ENCODE data around the gene PHETA1. TPM values are rescaled to one million over a fixed set of nuclear protein-coding genes. Genes with fewer than 3 reads are reported as not detected.

PHETA1 gene
- total RNA-seq, 1 donor from 2014 or later, result 20.5 TPM

GRCh38 chr12:111394480-111394879, 25.6 kb upstream of the PHETA1 start:
- no peak for TF ChIP-seq CTCF (IDR thresholded peaks at IDR 0.05)
- DNase-seq, result no peak
- no peaks in the 10 kb centered on the region for H3K27me3 ChIP-seq (ENCODE audit: low read depth)
- no peaks in the 10 kb centered on the region for H3K9me3 ChIP-seq
- ATAC-seq, result no peak
- peaks cover 29% of the 10 kb centered on the region for H3K4me1 ChIP-seq
- intact Hi-C loops (cut with DNase I), result loop anchor here (10.0 kb wide), 1 partner anchor 60 kb away; no protein-coding TSS in a partner anchor
- H3K36me3 ChIP-seq, result no peaks in the 10 kb centered on the region
- H3K4me3 ChIP-seq, result no peak overlapping the region
- H3K27ac ChIP-seq, result no peak overlapping the region

GRCh38 chr12:111393700-111394300, 24.9 kb upstream of the PHETA1 start:
- Histone ChIP-seq H3K27me3 (ENCODE audit: low read depth) (no peaks in the 10 kb centered on the region), H3K27ac (peak overlapping the region; percentile 62), H3K36me3 (no peaks in the 10 kb centered on the region), H3K4me3 (no peak overlapping the region), H3K4me1 (peaks cover 23% of the 10 kb centered on the region), H3K9me3 (no peaks in the 10 kb centered on the region)
- DNase-seq (peak; percentile 89), ATAC-seq (peak; percentile 79 to 86)
- no peak for TF ChIP-seq CTCF (IDR thresholded peaks at IDR 0.05)
- intact Hi-C loops (cut with DNase I), result loop anchor here (10.0 kb wide), 1 partner anchor 61 kb away; no protein-coding TSS in a partner anchor

GRCh38 chr12:111390910-111391309, 22.0 kb upstream of the PHETA1 start:
- Histone ChIP-seq H3K36me3 (no peaks in the 10 kb centered on the region), H3K9me3 (no peaks in the 10 kb centered on the region), H3K27ac (no peak overlapping the region), H3K4me1 (no peaks in the 10 kb centered on the region), H3K4me3 (no peak overlapping the region), H3K27me3 (ENCODE audit: low read depth) (no peaks in the 10 kb centered on the region)
- ATAC-seq (no peak), DNase-seq (no peak)
- no peak for TF ChIP-seq CTCF (IDR thresholded peaks at IDR 0.05)
- intact Hi-C loops (cut with DNase I), result loop anchor here (10.0 kb wide), 1 partner anchor 64 kb away; no protein-coding TSS in a partner anchor

GRCh38 chr12:111389635-111390034, 20.7 kb upstream of the PHETA1 start:
- intact Hi-C loops (cut with DNase I), result loop anchor here (10.0 kb wide), 1 partner anchor 65 kb away; no protein-coding TSS in a partner anchor
- Histone ChIP-seq H3K36me3 (no peaks in the 10 kb centered on the region), H3K9me3 (no peaks in the 10 kb centered on the region), H3K27ac (no peak overlapping the region), H3K4me1 (no peaks in the 10 kb centered on the region), H3K4me3 (no peak overlapping the region), H3K27me3 (ENCODE audit: low read depth) (no peaks in the 10 kb centered on the region)
- no peak for TF ChIP-seq CTCF (IDR thresholded peaks at IDR 0.05)
- DNase-seq (no peak), ATAC-seq (peak in 1 of 2 donors; percentile 6)

GRCh38 chr12:111387747-111388323, 18.9 kb upstream of the PHETA1 start:
- DNase-seq (no peak), ATAC-seq (peak in 1 of 2 donors; percentile 12)
- Histone ChIP-seq H3K4me1 (no peaks in the 10 kb centered on the region), H3K36me3 (no peaks in the 10 kb centered on the region), H3K4me3 (no peak overlapping the region), H3K27ac (no peak overlapping the region), H3K9me3 (no peaks in the 10 kb centered on the region), H3K27me3 (ENCODE audit: low read depth) (no peaks in the 10 kb centered on the region)
- intact Hi-C loops (cut with DNase I), result no loop called here
- no peak for TF ChIP-seq CTCF (IDR thresholded peaks at IDR 0.05)

Data from lower lobe of right lung (tissue), 2 donors.